ENCODE data around the gene IL3. TPM values are rescaled to one million over a fixed set of nuclear protein-coding genes. Genes with fewer than 3 reads are reported as not detected.

IL3 gene
- total and polyA plus RNA-seq, 9 of the 15 experiments (the other 6 are each of a cell fraction or from before 2014, with no cell fraction given), result not detected

GRCh38 chr5:132098151-132098594 lies 37.7 kb downstream of the IL3 start (continued):
- TF ChIP-seq GABPA (tag; conservative IDR thresholded peaks at IDR 0.05; ENCODE audit: low read depth) (0 out of 2 replicates have a peak, but pooled peaks have one; percentile 35), PHB (CRISPR knock-in tag; IDR thresholded peaks at IDR 0.05) (no peak), GATAD2A (IDR thresholded peaks at IDR 0.05) (peak; percentile 80), ZNF76 (CRISPR knock-in tag; IDR thresholded peaks at IDR 0.05; ENCODE audit: borderline replicate concordance) (no peak), HDAC3 (IDR thresholded peaks at IDR 0.05; ENCODE audit: borderline replicate concordance, partially characterized antibody) (peak; percentile 97), MTA1 (IDR thresholded peaks at IDR 0.05; ENCODE audit: borderline replicate concordance) (peak; percentile 88), HNRNPH1 (optimal IDR thresholded peaks at IDR 0.05; ENCODE audit: low read depth, low read length) (no peak), TBL1XR1 (IDR thresholded peaks at IDR 0.05; ENCODE audit: low read length in 2 of 2) (peak; percentile 91 to 99; a peak in 3 of 4 replicates), NUFIP1 (IDR thresholded peaks at IDR 0.05; ENCODE audit: partially characterized antibody) (no peak), ZBTB2 (IDR thresholded peaks at IDR 0.05) (peak; percentile 74; the same call in 1 of the 2 replicates), SMAD1 (IDR thresholded peaks at IDR 0.05; ENCODE audit: low read depth, low read length, partially characterized antibody) (peak; percentile 65), ZNF274 (IDR thresholded peaks at IDR 0.05; ENCODE audit: borderline replicate concordance, low read depth, low read length) (no peak; the same call in 1 of the 2 replicates), CTBP1 (IDR thresholded peaks at IDR 0.05; ENCODE audit: borderline replicate concordance) (peak; percentile 99), SRF (CRISPR knock-in tag; IDR thresholded peaks at IDR 0.05) (peak in 1 of 2 experiments; percentile 15; a peak in 2 of 4 replicates), CSDE1 (IDR thresholded peaks at IDR 0.05) (no peak), ZNF445 (CRISPR knock-in tag; IDR thresholded peaks at IDR 0.05; ENCODE audit: low read depth) (no peak), NCOR1 (IDR thresholded peaks at IDR 0.05) (peak; percentile 98), CREB1 (IDR thresholded peaks at IDR 0.05) (peak; percentile 75), CREB1 (CRISPR knock-in tag; IDR thresholded peaks at IDR 0.05) (no peak; the same call in 1 of the 2 replicates), ZFX (CRISPR knock-in tag; IDR thresholded peaks at IDR 0.05) (peak; percentile 69), KLF13 (tag; IDR thresholded peaks at IDR 0.05; ENCODE audit: borderline replicate concordance, low read depth) (peak; percentile 78; the same call in 1 of the 2 replicates), CUX1 (CRISPR knock-in tag; IDR thresholded peaks at IDR 0.05) (peak; percentile 91)
- TF ChIP-seq, protein P1, sequence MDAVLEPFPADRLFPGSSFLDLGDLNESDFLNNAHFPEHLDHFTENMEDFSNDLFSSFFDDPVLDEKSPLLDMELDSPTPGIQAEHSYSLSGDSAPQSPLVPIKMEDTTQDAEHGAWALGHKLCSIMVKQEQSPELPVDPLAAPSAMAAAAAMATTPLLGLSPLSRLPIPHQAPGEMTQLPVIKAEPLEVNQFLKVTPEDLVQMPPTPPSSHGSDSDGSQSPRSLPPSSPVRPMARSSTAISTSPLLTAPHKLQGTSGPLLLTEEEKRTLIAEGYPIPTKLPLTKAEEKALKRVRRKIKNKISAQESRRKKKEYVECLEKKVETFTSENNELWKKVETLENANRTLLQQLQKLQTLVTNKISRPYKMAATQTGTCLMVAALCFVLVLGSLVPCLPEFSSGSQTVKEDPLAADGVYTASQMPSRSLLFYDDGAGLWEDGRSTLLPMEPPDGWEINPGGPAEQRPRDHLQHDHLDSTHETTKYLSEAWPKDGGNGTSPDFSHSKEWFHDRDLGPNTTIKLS (IDR thresholded peaks at IDR 0.05; ENCODE audit: borderline replicate concordance, low read depth), result no peak

Measured in K562 (cell line).